Heart right ventricle (tissue), 16 donors: ENCODE data around the gene CDR2. TPM values are rescaled to one million over a fixed set of nuclear protein-coding genes. Genes with fewer than 3 reads are reported as not detected.

Experiments
- ATAC-seq, 8 donors: fragments of 200-7000 bp; cut with Tn5 transposase; one replicate each; pipeline ENCODE4 v1.9.1; 2020; ENCODE audit warnings: mild to moderate bottlenecking in 8 of 8, moderate library complexity in 8 of 8, moderate number of reproducible peaks in 1 of 8
- DNase-seq, 2 donors: peaks; one replicate each; pipeline ENCODE4 v3.0.0-alpha.2; 2020
- H3K27ac ChIP-seq, 10 donors: fragments of 200-600 bp; sonication (generic) in 2 of 10; one replicate each; pipeline versions ENCODE4 v1.5.0 to v1.8.0; 2020 to 2022; ENCODE audit warnings: mild to moderate bottlenecking in 3 of 10
- H3K27me3 ChIP-seq, 7 donors: fragments of 200-600 bp; one replicate each; pipeline ENCODE4 v1.8.0; 2021 to 2022; ENCODE audit warnings: mild to moderate bottlenecking in 2 of 7
- H3K36me3 ChIP-seq, 9 donors: fragments of 200-600 bp; sonication (generic) in 1 of 9; one replicate each; pipeline versions ENCODE4 v1.5.0 to v1.8.0; 2020 to 2022; ENCODE audit warnings: mild to moderate bottlenecking in 2 of 9
- H3K4me1 ChIP-seq, 9 donors: fragments of 200-600 bp; sonication (generic) in 1 of 9; one replicate each; pipeline versions ENCODE4 v1.5.0 to v1.8.0; 2020 to 2022; ENCODE audit warnings: mild to moderate bottlenecking in 4 of 9
- H3K4me3 ChIP-seq, 10 donors: fragments of 200-600 bp; sonication (generic) in 2 of 10; one replicate each; pipeline versions ENCODE4 v1.5.0 to v1.8.0; 2020 to 2022; ENCODE audit warnings: mild to moderate bottlenecking in 7 of 10, moderate library complexity in 2 of 10
- H3K9me3 ChIP-seq, 11 donors: fragments of 200-600 bp in 10 of 11; sonication (generic) in 2 of 11; one replicate each; pipeline versions ENCODE4 v1.5.0 to v1.8.0; 2013 to 2022; ENCODE audit warnings: mild to moderate bottlenecking in 2 of 11, control low read depth in 1 of 11, moderate library complexity in 1 of 11
- CTCF ChIP-seq, 9 donors: fragments of 200-600 bp; sonication (generic) in 2 of 9; IDR thresholded peaks; one replicate each; pipeline versions ENCODE4 v1.5.0 to v1.8.0; 2021 to 2022; ENCODE audit warnings: antibody characterized with exemption in 9 of 9, mild to moderate bottlenecking in 5 of 9, moderate library complexity in 1 of 9
- WGBS, 2 donors: extraction: QIAGEN DNeasy Blood & Tissue Kit; methylation state at CpG; one replicate each; pipeline ENCODE4 v1.1.7; 2013; ENCODE audit warnings: inconsistent platforms in 1 of 2; 5-methylcytosine and 5-hydroxymethylcytosine counted together
- intact Hi-C, 10 donors: fragments of 100-400 bp; cut with DNase I; formaldehyde crosslinking; loops; one replicate each; pipeline versions ENCODE4 v1.11.1 to v1.14.2; 2022
- polyA plus RNA-seq, 2 donors: library from polyadenylated mRNA; stranded (reverse); fragments of 200-250 nt; gene quantifications; one replicate each; pipeline ENCODE4 v1.2.3, GENCODE V29; 2013
- total RNA-seq, 10 donors: library from RNA; stranded (reverse); fragmentation: NEBNext Ultra II Directional in 3 of 10; extraction: Animal tissue kit (Norgen Biotek cat#: 25700) in 3 of 10; gene quantifications; one replicate each; pipeline versions ENCODE4 v1.2.1 to v1.2.4, GENCODE V29; 2021 to 2023
- donor health status: Arrhythmogenic right ventricular cardiomyopathy.
- donor health status: ischemic (EF 13 %, LVEDD 7.1; RV severe dilation, severe dysfunction).
- donor health status: healthy with polysubstance abuse.
- donor health status: DM: no; HTN: yes; CAD: no.
- donor health status: DM: no; HTN: no; CAD: no.
- donor health status: ischemic (EF 25% LVEDD 6.9; RV normal size, moderate dysfunction).
- donor health status: ischemic (EF 25% LVEDD 5.7; RV mildly dilated, moderate dysfunction).
- donor health status: healthy.
- donor health status: DM: yes; HTN: yes; CAD: no.
- donor health status: Ischemic cardiomyopathy.
- donor health status: ischemic (EF 35%, LVEDD 5.7; RV mildly dilated, moderate dysfunction).
- donor health status: nonischemic (EF 11% LVEDD 7.7; RV severe dilation, severe dysfunction).
- donor health status: DM: yes; HTN: yes; CAD: no.
- donor health status: PGD.
- donor health status: ischemic (EF 29% LVEDD 5.4; RV normal size, mild dysfunction).
- donor health status: nonischemic (EF 23%, LVEDD 6.1; RV moderate dilation, normal function).

CDR2 gene
- total and polyA plus RNA-seq, 12 donors: 4.2 to 8.4 (median 6.9) TPM

GRCh38 chr16:22407486-22407885 is 33.1 kb upstream of the CDR2 start:
- WGBS, 2 donors: 97% methylated on average over 2 of the region's 2 CpGs
- Histone ChIP-seq H3K36me3 (peaks cover 0 to 23% (median 0%) of the 10 kb centered on the region in 9 donors), H3K27ac (no peak overlapping the region), H3K9me3 (no peaks in the 10 kb centered on the region), H3K4me1 (peaks cover 0 to 9% (median 5%) of the 10 kb centered on the region in 9 donors), H3K4me3 (no peak overlapping the region), H3K27me3 (no peaks in the 10 kb centered on the region)
- intact Hi-C loops: loop anchor here in 1 of 10 donors (10.0 kb wide), 1 partner anchor 63 kb away; no protein-coding TSS in a partner anchor
- no peak for DNase-seq
- no peak for ATAC-seq
- no peak for TF ChIP-seq CTCF (IDR thresholded peaks at IDR 0.05)

- H3K36me3 ChIP-seq: peaks cover 0 to 25% (median 0%) of the 10 kb centered on the region in 9 donors
- intact Hi-C loops: loop anchor here in 1 of 10 donors (10.0 kb wide), 1 partner anchor 57 kb away; no protein-coding TSS in a partner anchor
- TF ChIP-seq CTCF (IDR thresholded peaks at IDR 0.05): no peak
- no peaks in the 10 kb centered on the region for H3K27me3 ChIP-seq
- peaks cover 0 to 19% (median 5%) of the 10 kb centered on the region in 9 donors for H3K4me1 ChIP-seq
- H3K9me3 ChIP-seq: no peaks in the 10 kb centered on the region
- ATAC-seq: no peak
- DNase-seq: no peak
- no peak overlapping the region for H3K27ac ChIP-seq
- H3K4me3 ChIP-seq: no peak overlapping the region
These were observed 27.8 kb upstream of the CDR2 start for GRCh38 chr16:22402191-22402590.

GRCh38 chr16:22400900-22401299 is 26.5 kb upstream of the CDR2 start:
- WGBS, 2 donors: 89 to 91% methylated on average over 3 of the region's 3 CpGs
- Histone ChIP-seq H3K4me3 (no peak overlapping the region), H3K27ac (no peak overlapping the region), H3K36me3 (peaks cover 0 to 25% (median 0%) of the 10 kb centered on the region in 9 donors), H3K9me3 (no peaks in the 10 kb centered on the region), H3K4me1 (peaks cover 0 to 19% (median 5%) of the 10 kb centered on the region in 9 donors), H3K27me3 (no peaks in the 10 kb centered on the region)
- ATAC-seq (peak in 1 of 8 donors; percentile 27), DNase-seq (no peak)
- intact Hi-C loops: loop anchor here in 1 of 10 donors (10.0 kb wide), 1 partner anchor 56 kb away; no protein-coding TSS in a partner anchor
- no peak for TF ChIP-seq CTCF (IDR thresholded peaks at IDR 0.05)

GRCh38 chr16:22397931-22398330 is 23.5 kb upstream of the CDR2 start:
- Histone ChIP-seq H3K27ac (no peak overlapping the region), H3K4me3 (no peak overlapping the region), H3K4me1 (peaks cover 0 to 16% (median 4%) of the 10 kb centered on the region in 9 donors), H3K27me3 (no peaks in the 10 kb centered on the region), H3K9me3 (no peaks in the 10 kb centered on the region), H3K36me3 (peaks cover 0 to 7% (median 0%) of the 10 kb centered on the region in 9 donors)
- intact Hi-C loops: loop anchor here in 1 of 10 donors (10.0 kb wide), 1 partner anchor 617 kb away; no protein-coding TSS in a partner anchor
- ATAC-seq (no peak), DNase-seq (no peak)
- TF ChIP-seq CTCF (IDR thresholded peaks at IDR 0.05): no peak
